ENCODE results near the gene MRS2. TPM values are rescaled to one million over a fixed set of nuclear protein-coding genes. Genes with fewer than 3 reads are reported as not detected.
A peak's percentile ranks its signal among the peaks of the same experiment; 100 is the strongest.
"Not testable (repeated sequence)": the region's sequence is repeated elsewhere in the genome, so short reads cannot be mapped to it uniquely, and the experiment has no call there.

MRS2 gene
- total RNA-seq, 4 donors from 2014 or later: 17.2 to 63.2 (median 44.2) TPM

GRCh38 chr6:24394780-24395437 lies 7.8 kb upstream of the MRS2 start:
- TF ChIP-seq CTCF (IDR thresholded peaks at IDR 0.05 in 4 of 5, conservative IDR thresholded peaks at IDR 0.05 in 1 of 5): no peak
- no peak for TF ChIP-seq POLR2A (IDR thresholded peaks at IDR 0.05)
- no peak overlapping the region for H3K4me3 ChIP-seq
- ATAC-seq: peak; percentile 99
- H3K27ac ChIP-seq: peak overlapping the region; percentile 79 to 93 (median 90)
- H3K27me3 ChIP-seq: no peaks in the 10 kb centered on the region
- intact Hi-C loops (cut with DNase I; ENCODE audit: low total_unique reads): loop anchor here (2.0 kb wide), 1 partner anchor 34 kb away; no protein-coding TSS in a partner anchor
- peak; percentile 56 to 66 for DNase-seq
- H3K9me3 ChIP-seq: peaks cover 0 to 5% (median 0%) of the 10 kb centered on the region in 3 donors
- in situ Hi-C loops (cut with MboI; ENCODE audit: low sequenced_read_pairs in 4 of 4): loop anchor here in 3 of 4 donors (5.0 to 25.0 kb wide), 4 partner anchors 108 to 320 kb away; partner anchors contain the start of gene C6orf62 (in 1 of the 3)
- peaks cover 9 to 13% of the 10 kb centered on the region in 2 donors for H3K4me1 ChIP-seq
- no peaks in the 10 kb centered on the region for H3K36me3 ChIP-seq

GRCh38 chr6:24396824-24397223 lies 5.9 kb upstream of the MRS2 start:
- intact Hi-C loops (cut with DNase I; ENCODE audit: low total_unique reads): no loop called here

GRCh38 chr6:24397631-24398030 lies 5.1 kb upstream of the MRS2 start:
- peaks cover 13 to 18% of the 10 kb centered on the region in 2 donors for H3K4me1 ChIP-seq
- ATAC-seq: no peak
- no peaks in the 10 kb centered on the region for H3K36me3 ChIP-seq
- intact Hi-C loops (cut with DNase I; ENCODE audit: low total_unique reads) (no loop called here), in situ Hi-C loops (cut with MboI; ENCODE audit: low sequenced_read_pairs in 4 of 4) (loop anchor here in 2 of 4 donors (10.0 to 25.0 kb wide), 2 partner anchors 110 to 317 kb away; partner anchors contain the start of gene C6orf62 (in 1 of the 2))
- DNase-seq: no peak
- H3K9me3 ChIP-seq: peaks cover 0 to 5% (median 0%) of the 10 kb centered on the region in 3 donors
- H3K27me3 ChIP-seq: no peaks in the 10 kb centered on the region
- no peak for TF ChIP-seq POLR2A (IDR thresholded peaks at IDR 0.05)
- TF ChIP-seq CTCF (IDR thresholded peaks at IDR 0.05 in 4 of 5, conservative IDR thresholded peaks at IDR 0.05 in 1 of 5): no peak
- H3K27ac ChIP-seq: no peak overlapping the region
- no peak overlapping the region for H3K4me3 ChIP-seq

More at GRCh38 chr6:24396824-24397223, 5.9 kb upstream of the MRS2 start:
- TF ChIP-seq POLR2A (IDR thresholded peaks at IDR 0.05) (no peak), CTCF (IDR thresholded peaks at IDR 0.05 in 4 of 5, conservative IDR thresholded peaks at IDR 0.05 in 1 of 5) (no peak)
- DNase-seq (no peak), ATAC-seq (no peak)
- peaks cover 0 to 5% (median 0%) of the 10 kb centered on the region in 3 donors for H3K9me3 ChIP-seq
- in situ Hi-C loops (cut with MboI; ENCODE audit: low sequenced_read_pairs in 4 of 4): loop anchor here in 2 of 4 donors (10.0 to 25.0 kb wide), 2 partner anchors 110 to 318 kb away; partner anchors contain the start of gene C6orf62 (in 1 of the 2)
- H3K27ac ChIP-seq: no peak overlapping the region
- H3K4me3 ChIP-seq: no peak overlapping the region
- peaks cover 9 to 13% of the 10 kb centered on the region in 2 donors for H3K4me1 ChIP-seq
- H3K27me3 ChIP-seq: no peaks in the 10 kb centered on the region
- H3K36me3 ChIP-seq: no peaks in the 10 kb centered on the region

- ATAC-seq; H3K36me3 ChIP-seq; H3K9me3 ChIP-seq; H3K27ac ChIP-seq; DNase-seq; H3K4me3 ChIP-seq; H3K27me3 ChIP-seq; intact Hi-C loops (cut with DNase I; ENCODE audit: low total_unique reads): not testable (repeated sequence)
- H3K4me1 ChIP-seq: peaks cover 18 to 27% of the 10 kb centered on the region in 2 donors
- in situ Hi-C loops (cut with MboI; ENCODE audit: low sequenced_read_pairs in 4 of 4): loop anchor here in 1 of 4 donors (25.0 kb wide), 1 partner anchor 312 kb away; the partner anchor contains the start of gene C6orf62
Measured at GRCh38 chr6:24400045-24401039, 2.4 kb upstream of the MRS2 start.

Measured in gastrocnemius medialis (tissue), 4 donors.